Vagina (tissue), 2 donors: ENCODE data around the gene PRRT2.

Experiments used
- POLR2A ChIP-seq, 2 donors: fragments of 450-650 bp; IDR thresholded peaks; one replicate each; pipeline ENCODE4 v1.6.1; 2017; ENCODE audit warnings: antibody characterized with exemption in 2 of 2, mild to moderate bottlenecking in 2 of 2, moderate library complexity in 2 of 2
- POLR2AphosphoS5 ChIP-seq, 2 donors: sonication (generic); formaldehyde crosslinking; IDR thresholded peaks; one replicate each; pipeline ENCODE4 v1.9.0; 2017; ENCODE audit warnings: antibody characterized with exemption in 2 of 2, mild to moderate bottlenecking in 2 of 2, low read depth in 1 of 2; ENCODE audit not compliant: insufficient read depth in 1 of 2
- TF ChIP-seq, protein P1 (sequence below), 3 experiments: fragments of 450-650 bp in 2 of 3; fragments of 200-600 bp in 1 of 3; sonication (generic) in 1 of 3; IDR thresholded peaks; one replicate each; pipeline ENCODE4 v1.5.1; 2017 to 2019; ENCODE audit warnings: antibody characterized with exemption in 3 of 3, mild to moderate bottlenecking in 2 of 3, moderate library complexity in 2 of 3

DNA sequence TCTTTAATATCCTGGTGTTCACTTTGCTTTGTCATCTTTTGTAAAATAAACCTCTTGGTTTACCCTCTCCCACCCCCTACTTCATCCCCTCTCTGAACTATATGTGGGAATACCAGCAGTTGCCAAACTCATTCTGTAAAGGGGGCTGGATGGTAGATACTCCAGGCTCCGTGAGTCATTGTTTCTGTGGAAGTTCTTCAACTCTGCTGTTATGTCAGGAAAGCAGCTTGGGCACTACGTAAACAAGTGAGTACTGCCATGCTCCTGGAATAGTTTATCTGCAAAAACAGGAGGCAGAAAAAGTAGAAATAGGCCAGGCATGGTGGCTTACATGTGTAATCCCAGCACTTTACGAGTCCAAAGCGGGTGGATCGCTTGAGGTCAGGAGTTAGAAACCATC is 25.8 kb downstream of the PRRT2 start:
- TF ChIP-seq POLR2AphosphoS5 (IDR thresholded peaks at IDR 0.05; ENCODE audit: insufficient read depth in 1 of 2, low read depth in 1 of 2) (no peak), POLR2A (IDR thresholded peaks at IDR 0.05) (no peak)
- TF ChIP-seq, protein P1, sequence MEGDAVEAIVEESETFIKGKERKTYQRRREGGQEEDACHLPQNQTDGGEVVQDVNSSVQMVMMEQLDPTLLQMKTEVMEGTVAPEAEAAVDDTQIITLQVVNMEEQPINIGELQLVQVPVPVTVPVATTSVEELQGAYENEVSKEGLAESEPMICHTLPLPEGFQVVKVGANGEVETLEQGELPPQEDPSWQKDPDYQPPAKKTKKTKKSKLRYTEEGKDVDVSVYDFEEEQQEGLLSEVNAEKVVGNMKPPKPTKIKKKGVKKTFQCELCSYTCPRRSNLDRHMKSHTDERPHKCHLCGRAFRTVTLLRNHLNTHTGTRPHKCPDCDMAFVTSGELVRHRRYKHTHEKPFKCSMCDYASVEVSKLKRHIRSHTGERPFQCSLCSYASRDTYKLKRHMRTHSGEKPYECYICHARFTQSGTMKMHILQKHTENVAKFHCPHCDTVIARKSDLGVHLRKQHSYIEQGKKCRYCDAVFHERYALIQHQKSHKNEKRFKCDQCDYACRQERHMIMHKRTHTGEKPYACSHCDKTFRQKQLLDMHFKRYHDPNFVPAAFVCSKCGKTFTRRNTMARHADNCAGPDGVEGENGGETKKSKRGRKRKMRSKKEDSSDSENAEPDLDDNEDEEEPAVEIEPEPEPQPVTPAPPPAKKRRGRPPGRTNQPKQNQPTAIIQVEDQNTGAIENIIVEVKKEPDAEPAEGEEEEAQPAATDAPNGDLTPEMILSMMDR (IDR thresholded peaks at IDR 0.05), result no peak
